ENCODE results near the gene TRIO.
A peak's percentile ranks its signal among the peaks of the same experiment; 100 is the strongest.

Gene TRIO

DNA sequence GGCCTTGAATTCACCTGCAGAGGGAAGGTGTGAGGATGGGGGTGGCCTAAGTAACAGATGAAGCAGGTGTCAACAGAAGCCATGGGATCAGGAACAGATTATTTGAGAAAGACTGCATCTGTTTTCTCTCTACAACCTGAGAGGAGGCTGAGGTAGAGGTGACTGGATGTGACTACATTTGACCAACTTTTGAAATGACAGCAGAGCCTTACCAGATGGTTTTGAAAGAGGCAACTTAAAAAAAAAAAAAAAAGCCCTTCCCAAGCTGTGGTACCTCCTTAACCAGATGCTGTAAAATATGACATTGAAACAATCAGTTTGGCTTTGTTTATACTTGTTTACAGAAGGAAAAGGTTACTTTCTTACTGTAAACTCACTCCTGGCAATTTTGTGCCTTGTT lies 108.6 kb downstream of the TRIO start:
- no peak for DNase-seq

DNA sequence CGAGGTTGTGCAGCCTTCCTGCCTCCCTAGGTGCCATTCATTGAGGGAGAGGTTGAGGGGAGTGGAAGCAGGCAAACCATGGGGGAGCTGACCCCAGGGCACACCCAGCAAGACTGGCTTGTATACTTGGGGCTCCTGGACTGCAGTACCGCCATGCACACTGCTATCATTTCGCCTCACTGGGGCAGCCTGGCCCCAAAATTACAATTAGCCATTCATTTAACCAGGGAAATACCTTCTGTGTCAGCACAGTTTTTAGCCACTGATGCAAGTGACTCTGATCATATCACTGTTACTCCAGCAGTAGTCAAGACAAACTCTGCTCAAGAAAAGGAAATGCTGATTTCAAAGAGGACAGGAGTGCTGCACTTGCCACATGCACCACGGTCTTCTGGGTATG lies 109.7 kb downstream of the TRIO start:
- no peak for DNase-seq

DNA sequence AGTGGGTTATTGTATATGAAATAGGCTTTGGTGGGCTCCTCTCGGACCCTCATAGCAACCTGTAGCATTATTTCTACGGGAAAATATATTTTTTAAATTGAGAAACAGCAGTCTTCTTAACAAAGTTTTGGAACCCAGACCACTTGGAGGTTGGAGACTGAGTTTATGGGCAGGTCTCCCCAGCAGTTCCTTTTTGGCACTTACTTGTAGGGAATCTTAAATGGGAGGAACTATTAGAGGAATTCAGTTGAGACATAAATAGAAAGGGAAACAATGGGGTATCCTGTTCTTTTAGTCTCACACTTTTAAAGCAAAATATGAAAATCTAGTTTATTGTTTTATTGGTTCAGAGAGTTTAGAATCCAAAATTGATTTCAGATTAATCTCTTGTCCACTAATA lies 111.5 kb downstream of the TRIO start:
- DNase-seq, result no peak

DNA sequence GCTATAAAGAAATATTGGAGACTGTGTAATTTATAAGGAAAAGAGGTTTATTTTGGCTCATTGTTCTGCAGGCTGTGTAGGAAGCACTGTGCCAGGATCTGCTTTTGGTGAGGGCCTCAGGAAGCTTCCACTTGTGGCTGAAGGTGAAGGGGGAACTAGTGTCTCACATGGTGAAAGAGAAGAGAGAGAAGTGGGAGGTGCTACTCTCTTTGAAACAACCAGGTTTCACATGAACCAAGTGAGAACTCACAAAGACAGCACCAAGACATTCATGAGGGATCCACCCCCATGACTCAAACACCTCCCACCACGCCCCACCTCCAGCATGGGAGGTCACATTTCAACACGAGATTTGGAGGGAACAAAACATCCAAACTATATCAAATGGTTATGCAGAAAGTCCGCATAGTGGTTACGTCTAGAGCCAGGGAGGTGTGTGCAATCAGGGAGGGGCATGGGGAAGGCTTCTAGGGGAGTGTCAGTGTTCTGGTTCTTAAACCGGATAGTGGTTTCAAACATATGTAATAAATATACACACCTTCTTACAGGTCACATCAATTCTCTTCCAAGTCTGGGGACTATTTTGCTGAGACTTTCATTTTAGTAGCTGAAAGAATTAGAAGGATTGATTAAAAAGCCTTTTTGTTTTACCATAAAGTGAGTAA lies 113.0 kb downstream of the TRIO start:
- no peak for DNase-seq

DNA sequence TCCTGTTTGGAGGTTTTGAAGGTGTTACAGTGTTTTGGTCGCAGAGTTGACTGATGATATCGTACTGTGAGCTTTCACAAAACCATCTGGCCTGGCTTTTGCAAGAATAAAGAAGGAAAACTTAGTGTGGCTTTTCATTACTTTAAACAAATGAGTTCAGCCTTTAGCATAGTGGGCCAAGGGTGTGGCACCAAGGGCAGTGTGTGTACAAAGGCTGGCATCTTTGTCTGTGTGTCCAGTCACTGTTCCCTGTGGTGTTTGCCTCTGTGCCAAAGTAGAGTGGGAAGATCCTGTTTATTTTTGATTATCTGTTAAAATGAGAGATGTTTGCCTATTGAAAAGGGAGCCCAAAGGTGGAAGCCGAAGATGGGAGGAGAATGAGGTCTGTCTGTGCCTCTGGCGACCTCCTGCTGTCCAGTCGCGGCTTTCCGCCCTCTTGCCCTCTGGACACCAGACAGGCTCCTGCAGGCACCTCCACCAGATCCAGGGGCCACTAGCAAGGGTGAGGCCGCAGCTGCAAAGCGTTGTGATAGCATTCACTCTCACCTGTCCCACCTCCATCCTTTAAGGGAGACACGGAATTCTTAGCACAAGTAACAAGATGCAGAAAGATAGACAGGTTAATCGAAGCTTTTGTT lies 113.7 kb downstream of the TRIO start:
- DNase-seq, result no peak

DNA sequence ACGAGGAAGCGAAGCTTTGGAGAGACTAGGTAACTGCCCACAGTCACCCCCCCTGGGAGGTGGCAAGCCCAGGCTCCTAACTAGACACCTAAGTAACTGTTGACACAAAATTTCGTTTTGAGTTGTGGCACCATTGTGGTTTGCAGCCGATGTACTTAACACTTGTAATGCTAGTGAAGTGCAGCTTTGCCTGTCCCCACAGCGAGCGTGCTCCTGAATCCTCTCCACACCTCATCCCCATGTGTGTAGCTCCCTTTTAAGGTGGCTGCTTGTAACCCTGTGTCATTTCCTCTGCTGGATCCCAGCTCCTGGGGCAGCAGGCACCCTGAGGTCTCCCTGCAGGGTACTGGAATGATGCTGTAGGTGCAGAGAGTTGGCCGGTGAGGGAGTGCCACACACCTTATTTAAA lies 114.9 kb downstream of the TRIO start:
- DNase-seq, result no peak

DNA sequence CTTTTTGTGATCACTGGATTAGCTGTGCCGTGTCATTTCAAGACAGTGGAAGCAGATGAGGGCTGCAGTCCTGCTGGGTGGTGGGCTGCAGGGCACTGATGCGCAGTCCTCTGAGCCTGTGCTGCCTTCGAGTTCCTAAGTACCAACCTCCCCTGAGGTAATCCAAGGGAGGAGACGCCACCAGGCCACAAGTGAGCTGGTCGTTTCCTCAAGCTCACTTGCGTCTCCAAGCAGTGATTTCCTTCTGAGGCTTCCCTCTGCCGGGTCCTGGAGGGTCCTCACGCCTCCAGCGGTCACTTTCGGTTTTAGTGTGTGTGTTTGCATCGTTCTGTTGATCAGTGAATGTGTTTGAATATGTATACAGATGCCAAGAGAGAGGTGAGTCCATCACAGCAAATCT lies 115.7 kb downstream of the TRIO start:
- DNase-seq, result no peak

DNA sequence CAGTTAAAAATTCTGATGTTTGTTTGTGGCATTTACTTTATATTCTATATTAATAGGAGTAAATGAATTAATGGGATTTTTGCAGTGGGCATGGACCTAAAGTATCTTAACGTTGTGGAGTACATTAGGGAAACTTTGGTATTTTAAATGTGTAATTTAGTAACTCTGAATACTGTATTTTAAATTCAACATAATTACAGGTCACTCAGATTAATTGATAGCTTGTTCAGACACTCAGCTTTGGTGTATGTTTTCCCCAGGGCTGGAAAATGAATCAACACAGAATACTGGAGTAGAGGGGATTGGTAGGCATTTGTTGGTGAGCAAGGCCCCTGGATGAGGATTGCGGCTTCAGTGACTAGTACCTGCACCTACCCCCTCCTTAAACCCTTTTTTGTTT lies 117.5 kb downstream of the TRIO start:
- DNase-seq, result no peak

DNA sequence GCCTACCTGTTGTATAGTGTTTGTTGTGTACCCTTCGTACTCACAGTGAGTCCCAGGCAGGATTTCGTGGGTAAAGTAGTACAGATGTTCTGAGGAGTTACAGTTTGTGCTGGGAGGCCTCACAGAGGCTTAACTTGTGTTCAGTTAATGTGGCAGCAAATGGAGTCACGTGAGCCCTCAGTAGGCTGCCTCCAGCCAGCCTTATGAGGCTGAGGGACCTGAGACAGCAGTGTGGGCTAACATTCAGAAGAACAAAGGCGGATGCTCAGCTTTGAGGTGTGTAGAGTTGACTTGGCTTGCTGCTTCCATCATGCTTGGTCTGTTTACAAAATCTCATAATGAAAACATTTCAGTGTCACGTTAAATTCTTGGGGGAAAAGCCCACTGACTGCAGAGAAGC lies 118.1 kb downstream of the TRIO start:
- no peak for DNase-seq

DNA sequence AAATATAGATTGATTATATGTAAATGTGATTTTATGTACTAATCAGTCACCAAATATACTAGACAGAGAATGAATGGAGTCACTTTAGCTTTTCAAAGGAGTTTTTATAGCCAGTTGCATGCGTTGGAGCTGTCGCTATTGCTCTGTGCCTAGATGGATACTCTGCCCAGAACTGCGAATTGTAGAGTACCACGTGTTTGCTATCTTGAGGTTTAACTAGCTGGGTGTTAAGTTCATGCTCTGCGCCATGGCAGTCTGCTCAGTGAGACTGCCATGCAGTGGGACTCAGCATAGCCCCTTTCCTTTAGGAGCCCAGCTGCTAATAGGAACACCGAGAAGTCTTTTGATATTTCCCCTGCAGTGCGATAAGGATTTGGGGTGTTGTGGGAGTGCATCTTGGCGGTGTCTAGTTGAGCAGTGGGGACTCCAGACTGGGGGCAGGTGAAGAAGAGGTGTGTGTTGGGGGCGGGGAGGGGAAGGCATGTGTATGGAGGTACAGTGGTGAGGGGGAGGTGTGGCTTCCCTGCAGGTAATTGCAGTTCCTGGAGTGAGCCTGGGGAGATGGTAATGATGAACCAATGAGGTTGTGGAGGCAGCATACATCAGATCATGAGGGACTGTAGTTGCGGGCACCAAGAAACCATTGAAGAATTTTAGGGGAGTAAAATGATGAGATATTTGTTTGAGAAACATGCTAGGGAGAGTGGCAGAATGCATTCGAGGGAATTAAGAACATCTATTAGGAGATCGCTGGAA lies 118.9 kb downstream of the TRIO start:
- no peak for DNase-seq

DNA sequence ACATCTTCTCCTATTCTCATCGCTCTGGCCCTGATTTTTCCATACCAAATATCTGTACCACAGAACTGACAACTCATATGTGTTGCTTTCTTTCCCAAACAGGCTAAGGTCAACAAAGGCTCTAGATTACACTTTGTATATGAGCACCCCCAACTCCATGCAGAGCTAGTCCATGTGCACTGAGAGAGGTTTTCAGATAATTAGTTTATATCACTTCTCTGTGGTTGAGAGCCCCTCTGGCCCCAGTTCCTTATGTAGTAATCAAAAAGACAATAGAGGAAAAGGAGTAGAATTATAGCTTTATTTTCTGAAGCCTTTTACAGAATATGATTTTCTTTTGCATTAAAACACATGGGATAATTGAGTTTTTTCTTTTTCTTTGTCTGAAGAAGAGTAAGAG lies 120.0 kb downstream of the TRIO start:
- DNase-seq, result no peak

DNA sequence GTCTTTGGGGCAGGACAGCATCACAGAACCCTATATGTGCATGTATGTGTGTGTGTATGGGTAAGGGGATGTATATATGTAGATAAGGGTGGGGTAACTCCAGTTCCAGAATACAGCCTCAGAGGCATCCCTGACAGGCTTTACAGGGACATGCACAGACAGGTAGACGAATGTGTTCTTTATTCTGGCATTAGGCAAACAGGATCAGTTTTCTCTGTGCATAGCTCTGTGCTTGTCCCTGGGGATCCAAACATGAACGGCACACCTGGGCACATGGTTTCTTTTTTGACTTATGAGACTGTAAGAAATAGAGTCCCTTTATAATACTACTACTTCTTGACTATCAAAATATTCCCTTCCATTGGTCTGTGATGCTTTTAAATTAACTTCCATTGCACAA lies 120.6 kb downstream of the TRIO start:
- DNase-seq, result no peak

DNA sequence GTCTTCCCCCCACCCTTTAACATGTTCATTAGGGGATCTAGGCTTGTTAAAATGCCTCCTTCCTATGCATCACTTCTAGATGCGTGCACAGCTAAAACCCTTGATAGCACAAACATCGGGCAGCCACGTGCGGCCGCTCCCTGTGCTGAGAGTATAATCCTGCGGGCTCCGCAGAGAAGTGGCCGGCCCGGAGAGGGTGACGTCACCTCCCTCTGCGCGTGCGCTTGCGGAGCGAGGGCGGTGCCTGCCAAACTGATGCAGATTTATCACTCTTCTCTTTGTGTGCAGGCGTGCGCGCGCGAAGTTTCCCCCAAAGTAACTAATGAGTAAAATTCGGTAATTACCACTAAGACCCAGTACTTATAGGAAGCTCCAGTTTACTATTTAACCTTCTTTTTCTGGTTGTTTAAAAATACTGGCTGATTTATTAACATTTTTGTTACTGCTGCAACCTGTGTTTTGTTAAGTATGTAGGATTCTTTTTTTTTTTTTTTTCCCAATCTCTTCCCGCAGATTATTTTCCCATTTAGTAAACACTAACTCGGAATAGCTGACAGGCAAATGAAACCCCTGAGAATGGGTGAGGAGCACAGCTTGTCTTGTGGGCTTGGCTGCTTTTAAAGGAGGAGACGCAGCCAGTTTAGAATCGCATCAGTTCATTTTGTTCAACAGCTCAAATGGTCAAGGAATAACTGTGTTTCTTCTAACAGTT lies 121.6 kb downstream of the TRIO start:
- peak; percentile 86 for DNase-seq

DNA sequence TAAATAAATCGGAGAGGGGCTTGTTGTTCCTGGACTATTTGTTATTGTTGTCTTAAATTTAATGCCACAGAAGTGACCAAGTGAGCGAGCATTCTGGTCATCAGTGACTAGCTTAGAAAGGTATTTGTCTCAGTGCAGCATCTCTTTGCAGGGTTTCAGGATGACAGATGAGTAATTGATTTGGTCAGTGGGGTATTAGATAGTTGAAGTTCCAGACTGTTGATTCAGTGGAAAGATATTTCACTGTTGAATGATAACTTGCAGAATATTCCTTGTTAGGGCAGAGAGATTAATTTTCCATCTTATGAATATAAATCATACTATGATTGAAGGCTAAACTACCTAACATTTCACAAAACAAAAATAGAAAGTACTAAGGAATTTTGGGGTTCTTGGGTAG lies 122.4 kb downstream of the TRIO start:
- no peak for DNase-seq

DNA sequence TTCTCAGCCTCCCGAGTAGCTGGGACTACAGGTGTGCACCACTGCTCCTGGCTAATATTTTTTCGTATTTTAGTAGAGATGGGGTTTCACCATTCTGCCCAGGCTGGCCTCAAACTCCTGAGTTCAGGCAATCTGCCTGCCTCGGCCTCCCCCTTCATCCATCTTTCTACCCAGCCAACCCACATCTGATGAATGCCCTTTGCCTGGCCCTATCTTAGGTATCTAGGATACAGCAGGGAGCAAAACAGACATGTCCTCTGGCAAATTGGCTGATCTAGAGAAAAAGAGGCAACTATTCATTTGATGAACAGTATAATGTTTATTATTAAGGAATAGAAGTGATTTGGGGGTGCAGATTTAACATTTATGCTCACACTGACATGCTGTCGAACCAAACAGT lies 123.0 kb downstream of the TRIO start:
- no peak for DNase-seq

DNA sequence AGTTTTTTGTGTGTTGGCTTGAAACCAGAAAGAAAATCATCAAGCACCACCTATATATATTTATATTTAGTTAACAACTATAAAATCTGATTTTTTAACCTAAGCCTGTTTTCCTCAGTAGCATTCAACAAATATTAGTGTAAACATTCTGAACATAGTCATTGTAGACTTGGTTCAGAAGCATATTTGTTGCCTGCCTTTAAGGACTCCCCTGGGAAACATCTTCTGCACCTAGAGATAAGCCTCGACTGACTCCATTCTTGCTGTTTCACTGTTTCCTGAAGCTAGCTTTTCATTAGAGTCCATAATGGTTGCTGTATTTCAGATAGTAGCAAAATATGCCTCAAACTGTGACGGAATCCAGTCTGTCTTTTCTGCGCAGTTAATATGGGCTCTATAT lies 123.5 kb downstream of the TRIO start:
- DNase-seq, result no peak

DNA sequence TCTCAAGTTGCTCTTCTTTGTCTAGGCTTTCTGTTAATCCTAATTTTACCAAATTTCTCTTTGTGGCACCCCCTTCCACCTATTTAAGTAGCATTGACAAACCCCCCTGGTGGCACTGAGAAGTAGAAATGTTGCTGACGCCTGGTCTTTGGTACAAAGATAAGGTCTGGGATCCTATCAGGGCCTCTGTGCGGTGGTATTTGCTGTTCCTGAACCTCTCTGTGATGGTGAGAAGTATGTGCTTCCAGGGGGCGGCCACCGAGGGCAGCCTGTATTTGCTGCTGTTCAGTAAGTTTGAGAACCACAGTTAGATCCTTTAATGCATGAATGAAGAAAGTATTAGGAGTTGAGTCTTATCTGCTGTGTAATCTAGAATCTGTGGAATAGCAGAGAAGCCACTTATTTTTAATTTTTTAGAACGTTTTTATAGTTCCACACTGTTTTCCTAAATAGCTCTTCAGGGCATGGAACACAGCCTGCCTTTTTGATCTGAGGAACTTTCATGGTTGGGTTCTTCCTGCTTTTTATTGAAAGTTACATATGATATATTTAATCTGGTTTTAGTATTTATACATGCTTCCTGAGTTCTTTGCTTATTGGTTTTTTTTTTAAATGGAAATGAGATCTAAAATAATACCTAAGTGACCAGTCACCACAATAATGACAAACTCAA lies 124.2 kb downstream of the TRIO start:
- no peak for DNase-seq

DNA sequence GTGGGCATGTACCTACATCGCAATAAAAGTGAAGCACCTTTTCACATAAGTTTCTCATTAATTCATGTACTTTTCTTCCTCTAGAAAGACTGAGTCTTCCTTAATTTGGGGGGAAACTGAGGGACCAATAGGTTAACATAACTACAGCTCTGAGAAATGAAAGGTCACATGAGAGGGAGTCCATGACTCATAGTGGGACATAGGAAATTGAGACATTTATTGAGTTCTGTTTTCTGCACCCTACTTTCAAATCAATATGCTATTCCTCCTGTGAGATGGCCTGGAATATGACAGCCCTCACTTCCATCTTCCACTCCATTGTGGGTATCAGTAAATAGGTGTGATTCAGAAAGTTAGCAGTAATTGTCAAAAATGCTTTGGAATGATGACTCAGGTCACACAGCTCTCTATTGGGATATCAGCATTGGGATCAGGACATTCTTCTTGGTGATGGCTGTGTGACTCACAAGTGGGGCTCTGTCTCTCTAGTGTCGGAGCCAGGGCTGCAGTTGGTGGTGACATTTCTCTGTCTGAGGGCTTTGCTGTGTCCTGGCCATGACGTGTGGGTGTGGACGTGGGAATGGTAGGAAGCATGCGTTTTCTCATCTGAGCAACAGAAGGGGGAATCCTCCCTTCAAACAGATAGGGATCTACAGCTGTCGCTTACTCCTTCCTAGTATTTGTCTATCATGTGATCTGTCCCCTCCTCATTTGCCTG lies 125.0 kb downstream of the TRIO start:
- no peak for DNase-seq

DNA sequence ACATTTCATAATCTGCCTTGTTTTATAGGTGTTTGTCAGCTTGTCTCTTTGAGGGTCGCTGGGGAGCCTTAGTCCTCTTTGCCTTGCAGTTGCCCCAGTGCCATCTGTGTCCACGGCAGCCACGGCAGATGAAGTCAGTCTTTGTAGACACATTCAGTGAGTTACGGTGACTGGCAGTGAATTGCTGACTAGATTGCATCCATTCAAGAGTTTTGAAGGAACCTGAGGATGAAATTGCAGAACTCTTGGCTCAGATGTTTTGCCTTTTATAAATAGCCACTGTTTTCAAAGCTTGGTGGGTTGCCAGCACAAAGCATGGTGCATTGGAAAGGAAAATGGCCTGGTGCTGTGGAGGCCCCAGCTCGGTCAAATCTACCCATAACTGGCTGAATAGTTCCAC lies 125.6 kb downstream of the TRIO start:
- no peak for DNase-seq

DNA sequence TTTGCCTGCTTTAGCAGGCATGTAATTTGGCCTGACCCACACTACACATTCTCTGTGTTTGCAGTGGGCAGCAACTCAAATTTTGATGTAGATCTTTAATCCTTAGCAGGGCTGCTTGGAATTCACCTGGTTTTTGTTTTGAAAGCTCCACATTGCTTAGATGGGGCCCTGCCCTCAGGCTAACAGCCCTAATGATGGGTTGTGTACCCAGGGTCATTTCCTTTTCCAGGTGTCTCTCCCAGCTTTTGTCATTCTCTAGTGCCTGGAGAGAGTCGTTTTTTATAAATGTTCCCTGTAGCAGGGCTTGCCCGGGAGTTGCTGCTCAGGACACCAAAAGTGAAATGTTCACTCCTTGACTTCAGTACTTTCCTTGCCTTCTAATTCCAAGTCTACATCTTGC lies 126.3 kb downstream of the TRIO start:
- no peak for DNase-seq

DNA sequence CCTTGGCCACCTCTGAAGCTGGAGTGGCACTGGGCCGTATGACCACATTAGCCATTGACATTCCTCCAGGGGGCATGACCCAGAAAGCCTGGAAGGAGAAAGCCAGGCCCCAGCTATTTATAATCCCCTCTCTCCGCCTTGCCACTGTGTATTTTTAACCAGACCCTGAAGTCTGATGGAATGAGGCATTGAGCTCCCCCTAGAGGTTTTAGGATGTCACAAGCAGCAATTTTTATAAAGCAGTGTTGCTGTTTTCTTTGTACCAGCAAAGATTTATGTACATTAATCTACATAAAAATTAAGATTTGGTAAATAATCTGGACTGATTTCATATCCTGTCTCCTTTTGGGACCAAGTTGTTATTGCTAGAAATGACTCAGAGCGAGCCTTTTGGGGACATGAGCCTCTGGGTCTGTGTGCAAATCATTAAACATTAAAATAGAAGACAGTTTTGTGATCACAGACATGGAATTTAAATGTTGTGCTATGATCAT lies 127.1 kb downstream of the TRIO start:
- no peak for DNase-seq

DNA sequence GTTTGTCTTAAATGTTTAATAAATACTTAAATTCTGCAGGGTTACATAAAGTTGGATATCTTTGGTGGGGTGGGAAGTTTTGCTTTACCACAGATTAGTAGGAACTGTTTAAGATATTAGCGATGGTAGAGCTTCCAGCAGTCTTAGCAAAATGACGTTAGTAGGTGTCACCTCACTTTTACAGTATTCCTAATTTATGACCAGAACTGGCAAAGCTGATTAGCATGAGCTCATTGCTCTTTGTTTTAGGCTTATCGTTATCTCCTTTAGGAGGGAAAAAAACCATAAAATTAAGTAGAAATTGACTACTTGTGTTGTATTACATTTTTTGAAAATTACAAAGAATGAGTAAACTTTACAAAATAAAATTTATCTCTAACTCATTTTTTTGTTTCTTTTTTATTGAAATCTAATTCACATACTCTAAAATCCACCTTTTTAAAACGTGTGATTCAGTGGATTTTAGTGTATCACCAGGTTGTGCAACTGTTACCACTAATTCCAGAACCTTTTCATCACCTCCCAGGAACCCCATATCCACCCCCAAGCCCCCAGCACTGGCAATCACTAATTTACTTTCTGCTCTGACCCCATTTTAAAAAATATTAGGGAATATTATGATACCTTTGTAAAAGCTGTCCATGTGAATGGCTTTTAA lies 129.5 kb downstream of the TRIO start:
- DNase-seq, result no peak

Data from activated CD8-positive, alpha-beta memory T cell treated with anti-CD3 and anti-CD28 coated beads for 24 hours (primary cell).